NCI-H2196 (cell line): ENCODE measurements around the gene NDUFA9.

Experiments used
- DNase-seq: peaks from one replicate; lab custom pipeline; 2025; ENCODE audit not compliant: unreplicated experiment; lab: John Stamatoyannopoulos, UW

The NDUFA9 gene

GRCh38 chr12:4648501-4649357 is at the start of gene NDUFA9, which contains the start of gene AKAP3:
TSS of gene NDUFA9 (plus strand) at chr12:4649114. CDS start at chr12:4649127, 13 bp downstream.
TSS of gene AKAP3 (minus strand) at chr12:4649051. CDS start at chr12:4638196, 10,855 bp downstream.
- DNase-seq, result peak; percentile 44

- DNase-seq, result no peak
Observed at GRCh38 chr12:4603421-4603820, 45.5 kb upstream of the NDUFA9 start.

- no peak for DNase-seq
Observed at GRCh38 chr12:4603946-4604345, 45.0 kb upstream of the NDUFA9 start.

GRCh38 chr12:4604684-4605193 is 44.2 kb upstream of the NDUFA9 start:
- peak; percentile 72 for DNase-seq

- no peak for DNase-seq
Observed at GRCh38 chr12:4607056-4607455, 41.9 kb upstream of the NDUFA9 start.

GRCh38 chr12:4609071-4609470 is 39.8 kb upstream of the NDUFA9 start:
- no peak for DNase-seq

- DNase-seq, result no peak
Observed at GRCh38 chr12:4610481-4610880, 38.4 kb upstream of the NDUFA9 start.

GRCh38 chr12:4615667-4616066 is 33.2 kb upstream of the NDUFA9 start:
- DNase-seq, result no peak

- no peak for DNase-seq
Observed at GRCh38 chr12:4621511-4621910, 27.4 kb upstream of the NDUFA9 start.

- DNase-seq, result no peak
Observed at GRCh38 chr12:4626543-4626942, 22.4 kb upstream of the NDUFA9 start.

- DNase-seq, result no peak
Observed at GRCh38 chr12:4628406-4628805, 20.5 kb upstream of the NDUFA9 start.

GRCh38 chr12:4630262-4630661 is 18.7 kb upstream of the NDUFA9 start:
- DNase-seq, result no peak

- DNase-seq, result no peak
Observed at GRCh38 chr12:4643747-4644146, 5.2 kb upstream of the NDUFA9 start.

- DNase-seq, result no peak
Observed at GRCh38 chr12:4645023-4645422, 3.9 kb upstream of the NDUFA9 start.

GRCh38 chr12:4648104-4648500 is 812 bp upstream of the NDUFA9 start:
- no peak for DNase-seq

- no peak for DNase-seq
Observed at GRCh38 chr12:4649358-4649661, 396 bp downstream of the NDUFA9 start.

GRCh38 chr12:4653257-4653656 is 4.3 kb downstream of the NDUFA9 start:
- no peak for DNase-seq

- DNase-seq, result no peak
Observed at GRCh38 chr12:4653691-4654090, 4.8 kb downstream of the NDUFA9 start.

GRCh38 chr12:4663971-4664505 is 15.1 kb downstream of the NDUFA9 start:
- no peak for DNase-seq

GRCh38 chr12:4665236-4665635 is 16.3 kb downstream of the NDUFA9 start:
- DNase-seq, result no peak

GRCh38 chr12:4679711-4680110 is 30.8 kb downstream of the NDUFA9 start:
- no peak for DNase-seq

GRCh38 chr12:4681732-4682131 is 32.8 kb downstream of the NDUFA9 start:
- no peak for DNase-seq

- no peak for DNase-seq
Observed at GRCh38 chr12:4685317-4685716, 36.4 kb downstream of the NDUFA9 start.
